GM12892 (cell line): Measurements from ENCODE around the gene NEURL1.

ENCODE experiments used
- POLR2A ChIP-seq: IDR thresholded peaks from 2 replicates; pipeline ENCODE4 v1.6.1; 2011; ENCODE audit warnings: low read depth, low read length, control low read depth
- POLR2AphosphoS5 ChIP-seq: IDR thresholded peaks from 2 replicates; pipeline ENCODE4 v1.6.1; 2011; ENCODE audit warnings: low read depth, low read length, control low read depth
- TAF1 ChIP-seq: IDR thresholded peaks from 2 replicates; pipeline ENCODE4 v1.6.1; 2011; ENCODE audit warnings: low read depth, mild to moderate bottlenecking, control low read depth, low read length, borderline replicate concordance

DNA sequence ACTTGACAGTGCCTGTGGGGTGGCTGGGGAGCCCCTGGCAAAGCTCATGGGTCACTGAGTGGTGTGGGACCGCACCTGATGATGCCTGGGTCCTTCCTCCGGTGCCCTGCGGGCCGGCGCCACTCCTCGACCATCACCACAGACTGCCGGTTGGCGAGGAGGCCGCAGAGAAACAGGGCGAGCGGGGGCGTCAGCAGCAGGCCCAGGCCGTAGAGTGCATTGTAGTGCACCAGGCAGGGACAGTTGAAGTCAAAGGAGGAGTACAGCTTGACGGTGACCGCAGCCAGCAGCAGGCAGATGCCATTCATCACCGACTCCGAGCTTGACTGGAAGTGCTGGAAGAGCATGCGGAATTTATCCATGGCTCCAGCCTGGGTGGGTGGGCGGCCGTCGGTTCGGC, 14.8 kb upstream of the NEURL1 start:
- no peak for TF ChIP-seq TAF1
- TF ChIP-seq POLR2AphosphoS5: no peak
- no peak for TF ChIP-seq POLR2A
